RPMI7951 (cell line): Measurements from ENCODE around the gene WDR87. TPM values are rescaled to one million over a fixed set of nuclear protein-coding genes. Genes with fewer than 3 reads are reported as not detected.
"Not testable (repeated sequence)": the region's sequence is repeated elsewhere in the genome, so short reads cannot be mapped to it uniquely, and the experiment has no call there.

Experiments used
- DNase-seq: peaks from one replicate; pipeline ENCODE4 v3.0.0-alpha.2; 2012; ENCODE audit warnings: low read depth
- total RNA-seq: library from RNA; depleted of rRNA; stranded (reverse); fragments of >200 nt; shearing (Covaris generic); gene quantifications from 2 replicates; pipeline ENCODE4 v1.2.3, GENCODE V29; 2014; rRNA removed

Gene WDR87
- total RNA-seq, 1 experiment from 2014 or later: not detected

DNA sequence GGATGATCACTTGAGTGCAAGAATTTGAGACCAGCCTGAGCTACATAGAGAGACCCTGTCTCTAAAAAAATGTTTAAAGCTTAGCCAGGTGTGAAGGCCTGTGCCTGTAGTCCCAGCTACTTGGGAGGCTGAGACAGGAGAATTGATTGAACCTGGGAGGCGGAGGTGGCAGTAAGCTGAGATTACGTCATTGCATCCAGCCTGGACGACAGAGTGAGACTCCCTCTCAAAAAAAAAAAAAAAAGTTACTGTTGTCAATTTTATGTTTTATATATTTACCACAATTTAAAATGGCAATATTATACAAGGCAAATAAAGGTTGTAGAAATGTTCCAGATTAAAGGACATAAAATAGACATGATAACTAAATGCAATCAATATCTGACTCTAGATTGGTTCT lies 29.2 kb downstream of the WDR87 start:
- no peak for DNase-seq

DNA sequence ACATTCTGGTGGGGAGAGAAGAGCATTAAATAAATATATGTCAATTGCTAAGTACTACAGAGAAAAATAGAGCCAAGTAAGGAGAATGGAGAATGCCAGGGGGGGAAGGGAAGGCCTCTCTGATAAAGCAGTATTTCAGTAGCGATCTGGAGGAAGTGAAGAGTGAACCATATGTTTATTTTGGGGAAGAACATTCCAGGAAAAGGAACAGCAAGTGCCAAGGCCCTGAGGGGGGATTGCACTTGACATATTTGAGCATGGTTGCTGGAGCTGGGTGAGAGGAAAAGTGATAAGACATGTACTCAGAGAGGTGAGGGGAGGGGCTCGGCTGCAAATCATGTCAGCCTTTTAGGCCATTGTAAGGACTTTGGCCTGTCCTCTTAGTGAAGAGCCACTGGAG lies 30.4 kb downstream of the WDR87 start:
- peak; percentile 16 for DNase-seq

DNA sequence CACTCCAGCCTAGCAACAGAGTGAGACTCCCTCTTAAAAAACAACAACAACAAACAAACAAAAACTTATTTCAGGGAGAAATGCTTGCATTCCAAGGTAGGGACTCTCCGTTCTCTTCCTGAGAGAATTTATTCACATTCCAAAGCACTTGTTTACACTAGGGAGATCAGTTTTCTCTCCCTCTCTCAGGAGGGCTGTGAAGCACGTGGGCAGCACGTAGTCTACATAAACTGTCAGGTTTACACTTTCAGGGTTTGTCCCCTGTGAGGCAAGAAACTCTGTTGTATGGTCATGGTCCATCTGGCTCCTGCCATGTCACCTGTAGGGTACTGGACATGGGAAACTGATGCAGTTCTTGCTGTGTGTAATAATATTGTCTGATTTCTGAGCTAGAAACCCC lies 31.6 kb downstream of the WDR87 start:
- no peak for DNase-seq

DNA sequence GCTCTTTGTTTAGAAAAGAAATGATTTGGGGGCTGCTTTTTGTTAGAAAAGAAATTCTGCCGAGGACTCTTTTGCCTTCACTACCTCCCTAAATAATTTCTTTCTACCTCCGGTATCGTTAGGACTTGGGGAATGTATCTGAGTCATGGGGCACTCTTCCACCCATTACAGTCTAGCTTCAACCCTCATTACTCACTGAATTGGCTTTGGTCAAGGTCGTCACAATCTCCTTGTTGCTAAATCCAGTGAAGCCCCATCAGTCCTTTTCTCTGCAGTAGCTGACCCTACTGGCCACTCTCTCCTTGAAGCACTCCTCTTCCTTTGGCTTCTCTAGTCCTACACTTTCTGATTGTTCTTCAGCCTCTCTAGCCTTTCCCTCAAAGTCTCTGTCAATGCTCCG lies 34.0 kb downstream of the WDR87 start:
- DNase-seq: peak; percentile 13

DNA sequence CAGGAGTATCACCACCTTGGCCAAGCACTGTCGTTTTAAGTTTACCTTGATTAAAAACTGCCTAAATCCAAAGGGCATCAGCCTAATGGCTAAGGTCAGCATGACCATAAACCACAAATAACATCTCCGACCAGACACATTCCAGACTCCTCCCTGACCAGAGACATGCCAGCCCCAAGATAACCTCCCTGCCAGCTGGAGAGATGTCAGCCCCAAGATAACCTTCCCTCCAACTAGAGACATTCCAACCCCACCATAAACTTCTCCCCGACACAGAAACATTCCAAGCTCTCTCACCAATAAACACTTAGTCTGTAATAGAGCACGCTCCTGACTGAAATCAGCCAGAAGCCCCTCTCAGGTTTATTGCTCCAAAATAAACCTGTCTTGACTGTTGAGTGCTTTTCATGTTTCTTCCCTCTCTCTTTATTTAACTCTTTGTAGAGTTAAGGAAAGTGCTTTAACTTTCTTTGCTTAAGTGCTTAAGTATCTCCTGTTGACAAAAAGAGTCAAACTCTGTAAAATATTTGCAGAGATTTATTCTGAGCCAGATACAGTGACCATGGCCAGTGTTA lies 36.5 kb downstream of the WDR87 start:
- no peak for DNase-seq

DNA sequence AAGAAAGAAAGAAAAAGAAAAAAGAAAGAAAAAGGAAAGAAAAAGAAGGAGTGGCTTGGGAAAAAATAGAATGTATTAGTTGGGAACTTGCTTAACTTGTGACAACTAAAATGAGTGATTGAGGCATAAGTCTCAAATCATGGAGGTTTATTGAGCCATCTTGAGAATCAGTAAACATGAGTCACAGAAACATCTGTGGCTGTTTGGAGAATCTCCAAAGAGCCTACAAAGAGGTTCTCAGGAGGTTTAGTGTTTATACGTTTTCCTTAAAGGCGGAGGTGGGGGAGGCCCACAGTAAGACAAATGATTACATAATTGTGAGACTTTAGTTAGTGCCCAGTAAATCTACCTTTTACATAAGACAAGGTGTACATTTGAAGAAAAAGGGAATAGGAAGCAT lies 38.6 kb downstream of the WDR87 start:
- peak; percentile 82 for DNase-seq

DNA sequence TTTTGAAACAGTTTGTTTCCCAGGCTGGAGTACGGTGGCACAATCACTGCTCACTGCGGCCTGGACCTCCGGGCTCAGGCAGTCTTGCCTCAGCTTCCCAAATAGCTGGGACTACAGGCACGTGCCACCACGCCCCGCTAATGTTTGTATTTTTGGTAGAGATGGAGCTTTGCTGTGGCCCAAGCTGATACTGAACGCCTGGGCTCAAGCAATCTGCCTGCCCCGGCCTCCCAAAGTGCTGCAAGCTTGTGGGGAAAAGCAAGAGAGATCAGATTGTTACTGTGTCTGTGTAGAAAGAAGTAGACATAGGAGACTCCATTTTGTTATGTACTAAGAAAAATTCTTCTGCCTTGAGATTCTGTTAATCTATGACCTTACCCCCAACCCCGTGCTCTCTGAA lies 40.5 kb downstream of the WDR87 start:
- DNase-seq: not testable (repeated sequence)

DNA sequence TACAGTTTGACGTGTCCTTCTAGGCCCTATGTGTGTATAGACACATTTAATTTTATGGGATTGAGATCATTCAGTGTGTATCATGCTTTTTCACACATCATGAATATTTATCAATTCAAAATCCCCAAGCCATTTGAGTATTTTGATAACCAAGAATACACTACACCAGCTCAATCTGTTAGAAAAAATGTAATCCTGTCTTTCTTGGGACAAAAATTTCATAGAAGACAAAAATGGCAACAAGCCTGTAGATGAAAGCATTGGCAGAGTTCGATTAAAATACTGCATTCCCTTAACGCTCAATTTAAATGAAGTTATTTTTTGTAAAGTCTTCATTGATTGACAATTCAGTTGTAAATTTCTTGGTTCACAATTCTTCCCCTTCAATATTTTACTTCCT lies 41.9 kb downstream of the WDR87 start:
- DNase-seq: no peak

DNA sequence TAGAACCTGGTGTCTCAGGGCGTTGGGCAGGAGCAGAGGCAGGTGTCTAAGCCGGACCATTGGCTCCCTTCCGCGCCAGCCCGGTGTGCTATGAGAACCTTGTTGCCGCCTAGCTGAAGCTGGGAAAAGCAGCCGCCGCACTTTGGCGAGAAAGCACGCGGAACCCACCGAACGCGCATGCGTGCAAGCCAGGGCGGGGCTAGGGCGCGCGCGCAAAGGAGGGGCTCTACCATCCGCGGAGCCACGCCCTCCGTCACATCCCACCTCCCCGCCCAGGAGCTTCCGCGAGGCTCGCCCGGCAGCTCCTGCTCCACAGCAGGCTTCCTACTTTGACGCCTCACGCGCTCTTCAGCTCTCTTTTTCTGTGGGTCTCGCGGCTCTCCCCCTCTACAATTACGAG lies 51.3 kb downstream of the WDR87 start:
- no peak for DNase-seq

DNA sequence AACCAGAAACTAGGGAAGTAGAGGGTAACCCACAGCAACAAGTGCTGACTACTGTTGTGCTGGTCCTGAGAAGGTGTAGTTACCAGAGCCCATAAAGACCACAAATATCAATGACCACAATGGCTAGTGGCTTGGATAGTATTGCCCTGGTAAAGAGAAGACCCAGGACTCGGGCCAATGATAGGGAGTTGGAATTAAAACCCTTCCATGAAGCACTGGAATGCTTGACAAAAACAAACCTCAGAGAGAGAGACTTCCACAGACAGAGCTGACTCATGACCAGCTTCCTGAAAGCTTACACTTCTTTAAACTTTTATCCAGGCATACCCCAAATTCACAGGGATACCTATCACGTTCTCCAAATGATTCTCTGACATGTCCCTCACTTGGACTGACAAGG lies 60.5 kb downstream of the WDR87 start:
- no peak for DNase-seq

Other genes with a start within 250 kb of the WDR87 start
- gene ZNF607, start 186.8 kb downstream of the WDR87 start, total RNA-seq: 2.8 and 3.3 TPM in 2 replicates
- gene ZNF573, start 127.0 kb downstream of the WDR87 start, total RNA-seq: 3.1 and 4.9 TPM in 2 replicates
- 10.5 and 14.9 TPM in 2 replicates for gene SIPA1L3, start 614 bp upstream of the WDR87 start, total RNA-seq